ENCODE results near the gene GCSAM. TPM values are rescaled to one million over a fixed set of nuclear protein-coding genes. Genes with fewer than 3 reads are reported as not detected.

Gene GCSAM
- total RNA-seq, 1 experiment from 2014 or later: not detected

- no peak overlapping the region; the same call in 1 of the 2 replicates for H3K14ac ChIP-seq (ENCODE audit: insufficient read depth, low read length)
- no peak for TF ChIP-seq CTCF (conservative IDR thresholded peaks at IDR 0.05)
- no CpG with 5 or more reads among the region's 13 CpGs for WGBS (ENCODE audit: extremely low coverage, insufficient read length, low lambda C conversion rate)
- H3K9ac ChIP-seq (ENCODE audit: extremely low read depth, insufficient read length, low read length): no peak overlapping the region
- no peaks in the 10 kb centered on the region for H3K79me2 ChIP-seq (ENCODE audit: insufficient read depth, low read length)
- H3K4me2 ChIP-seq (ENCODE audit: insufficient read depth, insufficient read length, low read length): no peak overlapping the region
- no peaks in the 10 kb centered on the region for H4K20me1 ChIP-seq (ENCODE audit: control insufficient read depth, insufficient read depth, insufficient read length)
- no peaks in the 10 kb centered on the region for H3K23me2 ChIP-seq (ENCODE audit: insufficient read length, low read depth, low read length, poor library complexity, severe bottlenecking)
- H3K4me1 ChIP-seq (ENCODE audit: insufficient read depth, low read length): no peaks in the 10 kb centered on the region
- no peak overlapping the region for H3K4me3 Mint-ChIP-seq
- H3K27ac Mint-ChIP-seq: no peak overlapping the region
- H3T11ph ChIP-seq (ENCODE audit: low read length): no peak overlapping the region
- no peak overlapping the region for H2BK20ac ChIP-seq (ENCODE audit: low read depth, low read length, poor library complexity, severe bottlenecking)
- H3K4ac ChIP-seq (ENCODE audit: low read depth, low read length): no peak overlapping the region
- no peak overlapping the region for H4K91ac ChIP-seq (ENCODE audit: insufficient read length, low read depth, low read length)
- no peak for DNase-seq
- no peak overlapping the region for H2BK12ac ChIP-seq (ENCODE audit: insufficient read length, low read depth, low read length)
- no peak overlapping the region for H3K56ac ChIP-seq (ENCODE audit: insufficient read length, low read depth, low read length)
- no peak overlapping the region for H2AK5ac ChIP-seq (ENCODE audit: insufficient read length, low read length)
- no peak overlapping the region for H3K23ac ChIP-seq (ENCODE audit: insufficient read length, low read depth, low read length)
- H3K18ac ChIP-seq (ENCODE audit: insufficient read length, low read depth, low read length): no peak overlapping the region
- H2BK15ac ChIP-seq (ENCODE audit: low read depth, low read length): no peak overlapping the region
- H4K5ac ChIP-seq (ENCODE audit: insufficient read length, low read depth, low read length): no peak overlapping the region
- H2BK5ac ChIP-seq (ENCODE audit: insufficient read length, low read length): no peak overlapping the region
- no peak overlapping the region for H2AFZ ChIP-seq (ENCODE audit: low read length)
- no peak overlapping the region for H2BK120ac ChIP-seq (ENCODE audit: low read depth, low read length, poor library complexity, severe bottlenecking)
- no peaks in the 10 kb centered on the region for H3K27me3 Mint-ChIP-seq (ENCODE audit: low read depth)
- no peak overlapping the region for H3K27ac ChIP-seq (ENCODE audit: insufficient read length, low read depth, low read length)
- peaks cover 26 to 28% of the 10 kb centered on the region in 2 experiments for H3K4me1 Mint-ChIP-seq
- H3K27me3 ChIP-seq (ENCODE audit: insufficient read depth, low read length): no peaks in the 10 kb centered on the region
- no peak overlapping the region for H4K8ac ChIP-seq (replicated peaks; ENCODE audit: insufficient read length, low read depth, low read length)
- H3K36me3 Mint-ChIP-seq (ENCODE audit: insufficient read depth in 1 of 3, low read depth in 3 of 3): peaks cover 10 to 18% (median 14%) of the 10 kb centered on the region in 3 experiments; a peak in 4 of 7 replicates
- H3K9me3 Mint-ChIP-seq: no peaks in the 10 kb centered on the region
- H3K9me3 ChIP-seq (ENCODE audit: control insufficient read depth, low read depth, low read length): no peaks in the 10 kb centered on the region
- no peaks in the 10 kb centered on the region for H3K79me1 ChIP-seq (ENCODE audit: insufficient read depth, low read depth, low read length, poor library complexity, severe bottlenecking)
Measured at GRCh38 chr3:112116748-112117186, 16.3 kb downstream of the GCSAM start.
